Keratinocyte (primary cell): ENCODE measurements around the gene CTNND2. TPM values are rescaled to one million over a fixed set of nuclear protein-coding genes. Genes with fewer than 3 reads are reported as not detected.

Source experiments
- DNase-seq: peaks from one replicate; pipeline ENCODE4 v3.0.0-alpha.2; 2011; ENCODE audit warnings: low read depth, missing footprints, low spot score
- FAIRE-seq: peaks from 2 replicates; lab custom pipeline; 2011; peaks lifted over from hg19 to GRCh38; lab: Jason Lieb, UNC
- H2AFZ ChIP-seq: 2 replicates; pipeline ENCODE4 v1.6.0; 2012; ENCODE audit warnings: low read length, control low read depth, inconsistent platforms; ENCODE audit not compliant: control insufficient read depth
- H3K27ac ChIP-seq: 2 replicates; pipeline ENCODE4 v1.5.1; 2011; ENCODE audit warnings: low read length; ENCODE audit not compliant: control insufficient read depth, insufficient read depth
- H3K27me3 ChIP-seq: 3 replicates; pipeline ENCODE4 v1.6.0; 2011; ENCODE audit warnings: low read length; ENCODE audit not compliant: control insufficient read depth, insufficient read depth; ENCODE audit errors: extremely low read depth
- H3K36me3 ChIP-seq, 2 experiments: 2 replicates in 1 of 2; 3 replicates in 1 of 2; pipeline ENCODE4 v1.5.1; 2011; ENCODE audit warnings: low read length in 2 of 2, mild to moderate bottlenecking in 1 of 2; ENCODE audit not compliant: control insufficient read depth in 2 of 2, insufficient read depth in 2 of 2; ENCODE audit errors: extremely low read depth in 1 of 2
- H3K4me1 ChIP-seq: 3 replicates; pipeline ENCODE4 v1.5.1; 2011; ENCODE audit warnings: low read length; ENCODE audit not compliant: control insufficient read depth, insufficient read depth; ENCODE audit errors: extremely low read depth
- H3K4me2 ChIP-seq: 3 replicates; pipeline ENCODE4 v1.6.0; 2011; ENCODE audit warnings: low read depth, low read length; ENCODE audit not compliant: control insufficient read depth, insufficient read depth; ENCODE audit errors: extremely low read depth
- H3K4me3 ChIP-seq, 3 experiments: fragments of 200-600 bp in 1 of 3; sonication (generic) in 1 of 3; 2 replicates in 2 of 3; 3 replicates in 1 of 3; pipeline ENCODE4 v1.5.1; 2011 to 2016; ENCODE audit warnings: low read length in 3 of 3, mild to moderate bottlenecking in 3 of 3, control low read depth in 2 of 3, inconsistent platforms in 1 of 3, low read depth in 1 of 3, mixed read lengths in 1 of 3, mixed run types in 1 of 3, moderate library complexity in 1 of 3; ENCODE audit not compliant: control insufficient read depth in 2 of 3, insufficient read depth in 2 of 3; ENCODE audit errors: extremely low read depth in 1 of 3
- H3K79me2 ChIP-seq: 2 replicates; pipeline ENCODE4 v1.6.0; 2012; ENCODE audit warnings: low read length; ENCODE audit not compliant: control insufficient read depth, insufficient read depth
- H3K9ac ChIP-seq: 3 replicates; pipeline ENCODE4 v1.6.0; 2011; ENCODE audit warnings: low read length; ENCODE audit not compliant: control insufficient read depth, insufficient read depth; ENCODE audit errors: extremely low read depth
- H3K9me1 ChIP-seq: 3 replicates; pipeline ENCODE4 v1.6.0; 2011; ENCODE audit warnings: low read length; ENCODE audit not compliant: control insufficient read depth, insufficient read depth; ENCODE audit errors: extremely low read depth
- H3K9me3 ChIP-seq: 2 replicates; pipeline ENCODE4 v1.5.1; 2012; ENCODE audit warnings: low read depth, low read length; ENCODE audit not compliant: control insufficient read depth
- H4K20me1 ChIP-seq: 3 replicates; pipeline ENCODE4 v1.6.0; 2011; ENCODE audit warnings: low read length; ENCODE audit not compliant: control insufficient read depth, insufficient read depth; ENCODE audit errors: extremely low read depth
- CTCF ChIP-seq, 3 experiments: IDR thresholded peaks in 1 of 3; conservative IDR thresholded peaks in 1 of 3; optimal IDR thresholded peaks in 1 of 3; 2 replicates in 2 of 3; 3 replicates in 1 of 3; pipeline versions ENCODE3 to v1.5.1; 2011; ENCODE audit warnings: low read length in 3 of 3, mild to moderate bottlenecking in 3 of 3, moderate library complexity in 2 of 3, control low read depth in 1 of 3, inconsistent platforms in 1 of 3; ENCODE audit not compliant: insufficient read depth in 2 of 3; ENCODE audit errors: extremely low read depth in 1 of 3
- EZH2 ChIP-seq: IDR thresholded peaks from one replicate; pipeline ENCODE4 v1.6.1; 2012; ENCODE audit warnings: inconsistent platforms, mild to moderate bottlenecking, low read length, moderate library complexity
- dilution Hi-C: fragments of 300-500 bp; cut with MboI; formaldehyde crosslinking; loops from one replicate; pipeline ENCODE4 v1.7.0; 2020; ENCODE audit warnings: low sequenced_read_pairs; ENCODE audit not compliant: extremely low pct_ligation_motif_present
- polyA plus RNA-seq, 5 experiments: library from polyadenylated mRNA; depleted of rRNA in 3 of 5; stranded (reverse) in 3 of 5; stranded (forward) in 1 of 5; unstranded in 1 of 5; fragments of >200 nt; gene quantifications; 1 replicate in 1 of 5; 2 replicates in 3 of 5; 3 replicates in 1 of 5; pipeline versions ENCODE4 v1.2.1 to v1.2.3, GENCODE V29; 2011 to 2012; ENCODE audit warnings: missing spikeins in 2 of 5, low read depth in 1 of 5, low replicate concordance in 1 of 5

The CTNND2 gene
- polyA plus RNA-seq, 1 donor (not counting 4 experiments of a cell fraction or from before 2014, with no cell fraction given) = not detected

DNA sequence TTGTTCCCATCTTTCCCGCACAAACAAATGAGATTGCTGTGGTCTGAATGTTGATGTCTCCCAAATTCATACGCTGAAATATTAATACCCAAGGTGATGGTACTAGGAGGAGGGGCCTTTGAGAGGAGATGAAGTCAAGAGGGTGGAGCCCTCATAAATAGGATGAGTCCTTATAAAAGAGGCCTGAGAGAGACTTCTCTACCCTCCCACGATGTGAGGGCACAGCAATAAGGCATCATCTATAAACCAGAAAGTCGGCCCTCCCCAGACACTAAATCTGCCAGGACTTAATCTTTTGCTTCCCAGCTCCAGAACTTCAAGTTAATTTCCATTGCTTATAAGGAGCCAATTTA, 170.4 kb downstream of the CTNND2 start:
- H2AFZ ChIP-seq = no peak overlapping the region
- no peaks in the 10 kb centered on the region for H3K27me3 ChIP-seq
- no peak for DNase-seq
- H3K4me1 ChIP-seq = no peaks in the 10 kb centered on the region
- H3K4me2 ChIP-seq = no peak overlapping the region
- H4K20me1 ChIP-seq = no peaks in the 10 kb centered on the region
- H3K4me3 ChIP-seq = no peak overlapping the region
- TF ChIP-seq EZH2 = no peak
- TF ChIP-seq CTCF (optimal IDR thresholded peaks at IDR 0.05 in 1 of 3, IDR thresholded peaks at IDR 0.05 in 1 of 3, conservative IDR thresholded peaks at IDR 0.05 in 1 of 3; ENCODE audit: extremely low read depth in 1 of 3, insufficient read depth in 2 of 3, low read length in 3 of 3) = no peak
- FAIRE-seq = no peak
- no peak overlapping the region for H3K9ac ChIP-seq
- no peak overlapping the region for H3K27ac ChIP-seq
- H3K79me2 ChIP-seq = no peaks in the 10 kb centered on the region
- H3K9me1 ChIP-seq = no peaks in the 10 kb centered on the region
- dilution Hi-C loops = no loop called here
- no peaks in the 10 kb centered on the region for H3K9me3 ChIP-seq
- no peaks in the 10 kb centered on the region for H3K36me3 ChIP-seq

DNA sequence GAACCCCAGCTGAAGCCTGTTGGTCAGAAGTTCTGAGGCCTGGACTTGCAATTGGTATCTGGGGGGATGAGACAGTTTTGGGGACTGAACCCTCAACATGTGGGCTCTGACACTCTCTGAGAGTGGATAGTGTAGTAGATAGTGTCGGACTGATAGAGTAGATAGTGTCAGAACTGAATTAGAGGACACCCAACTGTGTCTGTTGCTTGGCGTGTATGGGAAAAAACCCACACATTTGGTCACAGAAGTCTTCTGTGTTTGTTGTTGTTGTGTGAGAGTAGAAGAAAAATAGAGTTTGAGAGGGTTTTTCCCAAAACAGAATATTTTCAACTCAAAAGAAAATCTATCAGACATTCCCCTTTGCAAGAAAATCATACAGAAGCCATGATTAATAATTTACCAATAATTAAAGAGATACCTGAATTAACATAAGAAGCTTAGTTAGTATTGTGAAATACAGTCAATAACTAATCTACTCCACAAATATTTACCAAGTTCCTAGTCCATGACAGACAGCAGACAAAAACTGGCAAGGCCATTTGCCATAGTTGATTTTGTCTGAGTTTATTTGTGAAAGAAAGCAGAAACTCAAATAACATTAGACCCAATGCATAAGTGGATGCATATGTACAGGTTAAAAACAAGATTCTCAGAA, 170.9 kb downstream of the CTNND2 start:
- no peaks in the 10 kb centered on the region for H4K20me1 ChIP-seq
- H3K4me1 ChIP-seq = no peaks in the 10 kb centered on the region
- no peak overlapping the region for H3K4me2 ChIP-seq
- no peak for TF ChIP-seq CTCF (optimal IDR thresholded peaks at IDR 0.05 in 1 of 3, IDR thresholded peaks at IDR 0.05 in 1 of 3, conservative IDR thresholded peaks at IDR 0.05 in 1 of 3; ENCODE audit: extremely low read depth in 1 of 3, insufficient read depth in 2 of 3, low read length in 3 of 3)
- TF ChIP-seq EZH2 = no peak
- H3K9me3 ChIP-seq = no peaks in the 10 kb centered on the region
- H3K9me1 ChIP-seq = no peaks in the 10 kb centered on the region
- H3K27ac ChIP-seq = no peak overlapping the region
- no peak overlapping the region for H2AFZ ChIP-seq
- no peak for FAIRE-seq
- no peak for DNase-seq
- dilution Hi-C loops = no loop called here
- no peaks in the 10 kb centered on the region for H3K79me2 ChIP-seq
- H3K27me3 ChIP-seq = no peaks in the 10 kb centered on the region
- H3K36me3 ChIP-seq = no peaks in the 10 kb centered on the region
- no peak overlapping the region for H3K4me3 ChIP-seq
- H3K9ac ChIP-seq = no peak overlapping the region
